ENCODE measurements around the gene RETREG1. TPM values are rescaled to one million over a fixed set of nuclear protein-coding genes. Genes with fewer than 3 reads are reported as not detected.
"Not testable (repeated sequence)": the region's sequence is repeated elsewhere in the genome, so short reads cannot be mapped to it uniquely, and the experiment has no call there.

Gene RETREG1
- total RNA-seq, 1 experiment from 2014 or later = 3.4 TPM

DNA sequence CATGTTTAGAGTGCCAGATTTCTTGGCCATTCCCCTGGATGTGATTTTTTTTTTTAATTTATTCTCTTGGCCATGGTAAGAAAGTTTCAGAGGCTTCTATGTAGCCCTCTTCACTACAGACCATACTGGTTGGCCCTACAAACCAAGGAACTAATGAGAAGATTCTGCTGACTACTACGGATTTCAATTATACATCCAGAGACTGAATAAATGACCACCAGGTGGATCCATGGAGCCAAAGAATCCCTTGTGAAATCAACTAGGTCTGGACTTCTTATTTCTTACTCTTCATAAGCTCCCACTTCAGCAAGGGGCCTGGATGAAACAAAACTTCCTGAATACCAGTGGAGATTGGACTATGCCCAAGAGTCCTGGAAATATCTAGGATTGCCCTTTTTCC lies 178.8 kb downstream of the RETREG1 start:
- no peak for DNase-seq

GRCh38 chr5:16436065-16436682 lies 180.6 kb downstream of the RETREG1 start:
- whole genome bisulfite sequencing (ENCODE audit: extremely low coverage, insufficient read length, low lambda C conversion rate) = no CpG with 5 or more reads among the region's 28 CpGs
- H3K9ac ChIP-seq (ENCODE audit: extremely low read depth, insufficient read length, low read length); H3K79me1 ChIP-seq (ENCODE audit: insufficient read depth, low read depth, low read length, poor library complexity, severe bottlenecking); H2AK5ac ChIP-seq (ENCODE audit: insufficient read length, low read length); H3K27me3 ChIP-seq (ENCODE audit: insufficient read depth, low read length); H3K4me1 ChIP-seq (ENCODE audit: insufficient read depth, low read length); H3K79me2 ChIP-seq (ENCODE audit: insufficient read depth, low read length); H3K9me3 ChIP-seq (ENCODE audit: control insufficient read depth, low read depth, low read length); H3K56ac ChIP-seq (ENCODE audit: insufficient read length, low read depth, low read length); H3K27me3 Mint-ChIP-seq (ENCODE audit: low read depth); H3K27ac Mint-ChIP-seq; H4K8ac ChIP-seq (replicated peaks; ENCODE audit: insufficient read length, low read depth, low read length); H4K20me1 ChIP-seq (ENCODE audit: control insufficient read depth, insufficient read depth, insufficient read length); H2AFZ ChIP-seq (ENCODE audit: low read length); H3K27ac ChIP-seq (ENCODE audit: insufficient read length, low read depth, low read length); H2BK120ac ChIP-seq (ENCODE audit: low read depth, low read length, poor library complexity, severe bottlenecking); H3K4me3 Mint-ChIP-seq; H3K36me3 Mint-ChIP-seq (ENCODE audit: insufficient read depth in 1 of 3, low read depth in 3 of 3); H4K5ac ChIP-seq (ENCODE audit: insufficient read length, low read depth, low read length); H3T11ph ChIP-seq (ENCODE audit: low read length); H3K18ac ChIP-seq (ENCODE audit: insufficient read length, low read depth, low read length); H3K14ac ChIP-seq (ENCODE audit: insufficient read depth, low read length); H2BK12ac ChIP-seq (ENCODE audit: insufficient read length, low read depth, low read length); H3K23me2 ChIP-seq (ENCODE audit: insufficient read length, low read depth, low read length, poor library complexity, severe bottlenecking); H3K9me3 Mint-ChIP-seq; H4K91ac ChIP-seq (ENCODE audit: insufficient read length, low read depth, low read length); H3K4me2 ChIP-seq (ENCODE audit: insufficient read depth, insufficient read length, low read length); DNase-seq; H2BK20ac ChIP-seq (ENCODE audit: low read depth, low read length, poor library complexity, severe bottlenecking); H2BK15ac ChIP-seq (ENCODE audit: low read depth, low read length); H3K23ac ChIP-seq (ENCODE audit: insufficient read length, low read depth, low read length); H3K4ac ChIP-seq (ENCODE audit: low read depth, low read length); H2BK5ac ChIP-seq (ENCODE audit: insufficient read length, low read length): not testable (repeated sequence)
- H3K4me1 Mint-ChIP-seq = peaks cover 12 to 14% of the 10 kb centered on the region in 2 experiments

More for the DNA sequence above, 178.8 kb downstream of the RETREG1 start:
- H3K27me3 Mint-ChIP-seq (ENCODE audit: low read depth) = no peaks in the 10 kb centered on the region; the same call in 1 of the 2 replicates
- H3K4me1 Mint-ChIP-seq = no peaks in the 10 kb centered on the region; a peak in 2 of 4 replicates
- H3K79me2 ChIP-seq (ENCODE audit: insufficient read depth, low read length) = no peaks in the 10 kb centered on the region
- H2BK20ac ChIP-seq (ENCODE audit: low read depth, low read length, poor library complexity, severe bottlenecking) = no peak overlapping the region
- no peak overlapping the region for H3K14ac ChIP-seq (ENCODE audit: insufficient read depth, low read length)
- H3K9ac ChIP-seq (ENCODE audit: extremely low read depth, insufficient read length, low read length) = no peak overlapping the region
- H2AFZ ChIP-seq (ENCODE audit: low read length) = no peak overlapping the region
- H3K9me3 Mint-ChIP-seq = no peaks in the 10 kb centered on the region
- no peak overlapping the region for H3K4me2 ChIP-seq (ENCODE audit: insufficient read depth, insufficient read length, low read length)
- H4K8ac ChIP-seq (replicated peaks; ENCODE audit: insufficient read length, low read depth, low read length) = no peak overlapping the region
- H3K56ac ChIP-seq (ENCODE audit: insufficient read length, low read depth, low read length) = no peak overlapping the region
- H2BK15ac ChIP-seq (ENCODE audit: low read depth, low read length) = no peak overlapping the region
- H3K9me3 ChIP-seq (ENCODE audit: control insufficient read depth, low read depth, low read length) = no peaks in the 10 kb centered on the region
- H4K5ac ChIP-seq (ENCODE audit: insufficient read length, low read depth, low read length) = no peak overlapping the region
- H3K27ac ChIP-seq (ENCODE audit: insufficient read length, low read depth, low read length) = no peak overlapping the region
- no peak overlapping the region for H3K18ac ChIP-seq (ENCODE audit: insufficient read length, low read depth, low read length)
- H2AK5ac ChIP-seq (ENCODE audit: insufficient read length, low read length) = no peak overlapping the region
- no peak overlapping the region for H3K23ac ChIP-seq (ENCODE audit: insufficient read length, low read depth, low read length)
- no peak overlapping the region for H2BK12ac ChIP-seq (ENCODE audit: insufficient read length, low read depth, low read length)
- H3K79me1 ChIP-seq (ENCODE audit: insufficient read depth, low read depth, low read length, poor library complexity, severe bottlenecking) = no peaks in the 10 kb centered on the region
- peak; percentile 37; the same call in 2 of the 3 replicates for TF ChIP-seq CTCF (conservative IDR thresholded peaks at IDR 0.05)
- no peak overlapping the region for H3K4ac ChIP-seq (ENCODE audit: low read depth, low read length)
- H3K27me3 ChIP-seq (ENCODE audit: insufficient read depth, low read length) = no peaks in the 10 kb centered on the region
- H3K27ac Mint-ChIP-seq = no peak overlapping the region
- no peak overlapping the region for H3T11ph ChIP-seq (ENCODE audit: low read length)
- H4K91ac ChIP-seq (ENCODE audit: insufficient read length, low read depth, low read length) = no peak overlapping the region
- peaks cover 0 to 3% (median 2%) of the 10 kb centered on the region in 3 experiments; a peak in 2 of 7 replicates for H3K36me3 Mint-ChIP-seq (ENCODE audit: insufficient read depth in 1 of 3, low read depth in 3 of 3)
- no peak overlapping the region for H2BK120ac ChIP-seq (ENCODE audit: low read depth, low read length, poor library complexity, severe bottlenecking)
- no peak overlapping the region for H3K4me3 Mint-ChIP-seq
- no CpG with 5 or more reads among the region's 1 CpG for WGBS (ENCODE audit: extremely low coverage, insufficient read length, low lambda C conversion rate)
- H3K4me1 ChIP-seq (ENCODE audit: insufficient read depth, low read length) = no peaks in the 10 kb centered on the region
- H2BK5ac ChIP-seq (ENCODE audit: insufficient read length, low read length) = no peak overlapping the region
- H3K23me2 ChIP-seq (ENCODE audit: insufficient read length, low read depth, low read length, poor library complexity, severe bottlenecking) = no peaks in the 10 kb centered on the region
- no peaks in the 10 kb centered on the region for H4K20me1 ChIP-seq (ENCODE audit: control insufficient read depth, insufficient read depth, insufficient read length)
